Subcutaneous adipose tissue (tissue), 4 donors: Measurements from ENCODE around the gene GCA. TPM values are rescaled to one million over a fixed set of nuclear protein-coding genes. Genes with fewer than 3 reads are reported as not detected.

Source experiments
- total RNA-seq, 4 donors: library from RNA; depleted of rRNA; stranded (reverse); fragments of >200 nt; gene quantifications; one replicate each; pipeline ENCODE4 v1.1.0, GENCODE V29; 2016
- TF ChIP-seq, protein P1 (sequence below): fragments of 450-650 bp; IDR thresholded peaks from one replicate; pipeline ENCODE4 v1.5.1; 2016; ENCODE audit warnings: low read depth, mild to moderate bottlenecking, control low read depth, antibody characterized with exemption, moderate library complexity

The GCA gene
- total RNA-seq, 4 donors from 2014 or later: 17.0 to 74.3 (median 38.3) TPM

DNA sequence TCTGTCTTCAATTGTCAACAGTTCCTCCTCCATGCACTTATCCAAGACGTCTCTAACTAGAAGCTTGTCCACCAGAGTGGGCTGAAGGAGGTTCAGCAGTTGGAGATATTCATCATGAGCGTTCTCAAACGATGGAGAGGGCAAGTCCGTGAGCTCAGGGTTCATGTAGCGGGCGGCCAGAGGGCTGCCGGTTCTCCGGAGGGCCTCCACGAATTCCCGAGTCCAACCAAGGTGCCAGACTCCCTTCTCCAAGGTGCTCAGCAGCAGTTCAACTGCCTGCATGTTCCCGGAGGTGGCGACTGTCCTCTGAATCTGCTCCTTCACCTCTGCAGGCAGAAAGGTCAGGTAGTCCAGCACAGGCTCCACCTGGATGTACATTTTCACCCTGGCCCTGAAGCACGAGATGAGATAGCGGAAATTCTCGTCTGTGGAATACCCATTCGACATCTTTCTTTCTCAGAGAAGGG lies 26.0 kb upstream of the GCA start:
- TF ChIP-seq, protein P1, sequence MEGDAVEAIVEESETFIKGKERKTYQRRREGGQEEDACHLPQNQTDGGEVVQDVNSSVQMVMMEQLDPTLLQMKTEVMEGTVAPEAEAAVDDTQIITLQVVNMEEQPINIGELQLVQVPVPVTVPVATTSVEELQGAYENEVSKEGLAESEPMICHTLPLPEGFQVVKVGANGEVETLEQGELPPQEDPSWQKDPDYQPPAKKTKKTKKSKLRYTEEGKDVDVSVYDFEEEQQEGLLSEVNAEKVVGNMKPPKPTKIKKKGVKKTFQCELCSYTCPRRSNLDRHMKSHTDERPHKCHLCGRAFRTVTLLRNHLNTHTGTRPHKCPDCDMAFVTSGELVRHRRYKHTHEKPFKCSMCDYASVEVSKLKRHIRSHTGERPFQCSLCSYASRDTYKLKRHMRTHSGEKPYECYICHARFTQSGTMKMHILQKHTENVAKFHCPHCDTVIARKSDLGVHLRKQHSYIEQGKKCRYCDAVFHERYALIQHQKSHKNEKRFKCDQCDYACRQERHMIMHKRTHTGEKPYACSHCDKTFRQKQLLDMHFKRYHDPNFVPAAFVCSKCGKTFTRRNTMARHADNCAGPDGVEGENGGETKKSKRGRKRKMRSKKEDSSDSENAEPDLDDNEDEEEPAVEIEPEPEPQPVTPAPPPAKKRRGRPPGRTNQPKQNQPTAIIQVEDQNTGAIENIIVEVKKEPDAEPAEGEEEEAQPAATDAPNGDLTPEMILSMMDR: no peak

DNA sequence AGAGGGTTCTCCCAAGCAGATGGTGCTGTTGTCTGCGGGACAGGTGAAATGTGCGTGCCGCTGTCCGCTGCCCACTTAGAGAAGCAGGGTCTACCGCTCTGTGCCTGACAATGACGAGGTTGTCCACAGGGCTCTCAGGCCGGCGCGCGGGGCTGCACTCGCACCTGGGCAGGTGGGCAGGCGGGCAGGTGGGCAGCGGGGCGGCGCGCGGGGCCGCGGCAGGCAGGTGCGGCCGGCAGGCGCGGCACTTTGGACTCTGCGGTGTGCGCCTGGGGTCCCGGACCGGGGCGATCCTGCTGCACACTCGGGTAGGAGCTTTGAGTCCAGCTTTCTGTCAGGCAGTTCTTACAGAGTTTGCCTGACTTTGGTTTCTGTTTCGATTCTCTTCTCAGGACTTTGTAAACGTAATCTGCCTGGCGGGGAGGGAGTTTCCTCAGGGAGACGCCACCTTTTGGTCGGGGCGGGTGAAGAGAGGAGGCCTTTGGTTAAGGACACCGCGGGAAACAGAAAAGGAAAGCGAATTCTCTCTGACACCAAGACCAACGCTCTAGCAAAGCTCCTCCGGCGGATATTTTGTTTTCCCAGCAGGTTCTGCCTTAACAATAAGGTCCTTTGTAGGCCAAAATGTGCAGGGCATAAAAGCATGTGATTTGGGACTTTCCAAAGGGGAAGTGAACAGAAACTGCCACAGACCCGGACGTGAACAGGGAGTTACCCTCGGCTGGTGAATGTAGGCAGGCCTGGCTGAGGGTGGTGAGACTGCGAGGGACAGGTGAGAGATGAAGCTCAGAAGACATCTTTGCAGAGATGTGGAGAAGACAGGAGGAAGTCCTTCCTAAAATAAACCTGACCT lies 25.4 kb upstream of the GCA start, which contains the start of gene IFIH1:
TSS of gene IFIH1 (minus strand) at position 357 of the 853 bp plus-strand sequence. CDS start 377 bp downstream, outside the sequence.
- TF ChIP-seq, protein P1: no peak

DNA sequence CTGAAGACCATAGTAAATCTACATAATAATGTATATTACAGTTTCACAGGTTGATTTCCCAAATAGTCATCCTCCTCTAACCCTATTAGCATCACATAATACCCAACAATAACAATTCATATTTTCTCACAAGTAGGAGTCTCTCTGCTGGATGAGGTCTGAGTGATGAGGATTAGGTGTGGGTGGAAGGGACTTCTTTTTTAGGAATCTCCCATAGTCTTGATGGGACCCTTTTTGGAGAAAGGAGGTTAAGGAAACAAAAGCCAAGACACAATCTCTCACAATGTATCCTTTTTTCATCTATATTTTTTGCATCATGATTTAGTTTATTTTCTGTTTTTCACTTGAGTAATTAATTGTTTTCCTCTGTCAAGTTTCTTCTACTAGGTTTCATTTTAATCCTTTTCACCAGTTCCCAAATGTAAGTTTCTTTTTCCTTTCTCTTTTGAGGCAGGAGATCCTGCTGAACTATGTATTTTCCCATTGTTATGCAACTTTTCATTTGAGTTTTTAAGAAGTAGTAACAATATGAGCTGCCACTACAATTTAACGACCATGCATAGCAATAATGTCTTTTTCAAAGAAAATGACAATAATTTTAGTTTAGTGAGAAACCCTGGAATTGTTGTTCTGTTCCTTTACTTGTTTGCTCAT lies 22.9 kb upstream of the GCA start:
- TF ChIP-seq, protein P1: no peak

DNA sequence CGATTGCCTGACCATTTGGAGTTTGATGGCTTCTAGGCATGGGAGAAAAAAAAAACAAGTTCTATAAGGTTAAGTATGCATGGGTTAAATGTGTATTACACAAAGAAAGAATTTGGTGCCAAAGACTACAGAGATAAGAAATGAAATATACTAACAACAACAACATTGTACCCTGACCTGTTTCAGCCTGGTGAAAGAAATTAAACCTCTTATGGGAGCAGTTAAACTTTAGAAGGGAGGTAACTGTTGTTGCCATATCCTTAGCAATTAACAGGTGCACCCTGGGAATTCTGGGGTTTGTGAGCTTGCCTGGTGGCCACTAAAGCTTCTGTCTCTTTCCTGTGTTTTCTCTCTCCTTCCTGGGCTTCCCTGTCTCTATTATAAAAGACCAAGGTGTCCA lies 19.0 kb upstream of the GCA start:
- TF ChIP-seq, protein P1: no peak

DNA sequence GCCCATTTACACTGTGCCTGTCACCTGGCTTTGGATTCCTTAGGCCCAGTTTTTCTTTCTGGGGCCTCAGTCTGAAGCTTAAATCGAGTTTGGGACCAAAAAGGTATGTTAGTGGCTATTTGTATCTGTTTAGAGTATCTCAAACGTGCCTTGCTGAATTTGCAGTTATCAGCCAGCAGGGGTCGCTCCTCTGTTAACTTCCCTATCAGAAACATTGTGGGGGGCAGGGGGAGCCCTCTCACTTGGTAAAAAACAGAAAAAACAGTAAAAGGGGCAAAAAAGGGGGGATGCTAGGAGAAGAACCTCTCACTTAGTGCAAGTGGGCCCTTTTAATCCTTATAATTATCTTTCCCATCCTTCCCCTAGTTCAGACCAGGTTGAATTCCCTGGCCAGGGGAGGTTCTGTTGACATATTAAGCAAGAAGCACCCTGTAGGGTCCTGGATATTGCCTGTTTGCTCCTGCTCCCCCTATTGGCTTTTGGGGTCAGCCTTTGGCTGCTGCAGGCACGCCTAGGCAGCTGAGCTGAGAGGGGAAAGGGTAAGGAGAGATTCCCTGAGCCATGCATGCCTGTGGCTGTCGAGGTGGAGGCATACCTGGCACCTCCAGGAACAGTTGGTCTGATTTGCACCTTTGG lies 16.7 kb upstream of the GCA start:
- TF ChIP-seq, protein P1: no peak

DNA sequence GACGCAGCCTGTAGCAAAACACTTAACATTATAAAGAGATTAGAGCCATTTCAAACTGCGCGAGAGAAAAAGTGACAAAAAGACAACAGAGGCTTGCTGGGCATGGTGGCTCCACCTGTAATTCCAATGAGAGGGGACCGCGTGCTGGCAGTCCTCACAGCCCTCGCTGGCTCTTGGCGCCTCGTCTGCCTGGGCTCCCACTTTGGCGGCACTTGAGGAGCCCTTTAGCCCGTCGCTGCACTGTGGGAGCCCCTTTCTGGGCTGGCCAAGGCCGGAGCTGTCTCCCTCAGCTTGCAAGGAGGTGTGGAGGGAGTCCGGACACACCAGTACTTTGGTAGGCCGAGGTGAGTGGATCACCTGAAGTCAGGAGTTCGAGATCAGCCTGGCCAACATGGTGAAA lies 16.1 kb upstream of the GCA start:
- TF ChIP-seq, protein P1: no peak
